ENCODE results near the gene PP2D1. TPM values are rescaled to one million over a fixed set of nuclear protein-coding genes. Genes with fewer than 3 reads are reported as not detected.
"Not testable (repeated sequence)": the region's sequence is repeated elsewhere in the genome, so short reads cannot be mapped to it uniquely, and the experiment has no call there.

Gene PP2D1
- total and polyA plus RNA-seq, 9 donors, result 0.12 to 0.37 (median 0.21) TPM; not detected in 1

DNA sequence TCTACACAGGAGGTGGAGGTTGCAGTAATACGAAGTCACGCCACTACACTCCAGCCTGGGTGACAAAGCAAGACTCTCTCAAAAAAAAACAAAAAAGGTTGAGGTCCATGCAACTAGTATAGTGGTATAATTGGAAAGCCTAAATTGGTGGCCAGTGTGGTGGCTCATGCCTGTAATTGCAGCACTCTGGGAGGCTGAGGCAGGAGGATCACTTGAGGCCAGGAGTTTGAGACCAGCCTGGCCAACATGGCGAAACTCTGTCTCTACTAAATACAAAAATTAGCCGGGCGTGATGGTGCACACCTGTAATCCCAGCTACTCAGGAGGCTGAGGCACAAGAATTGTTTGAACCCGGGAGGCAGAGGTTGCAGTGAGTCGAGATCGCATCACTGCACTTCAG lies 23.2 kb downstream of the PP2D1 start:
- not testable (repeated sequence) for H3K9me3 ChIP-seq (replicated peaks; ENCODE audit: control insufficient read depth, low read depth, low read length); DNase-seq; H3K27me3 ChIP-seq (ENCODE audit: control insufficient read depth, insufficient read depth, low read length); H3K27ac ChIP-seq (ENCODE audit: low read length); H3K4me3 ChIP-seq (ENCODE audit: low read length); H3K36me3 ChIP-seq (ENCODE audit: control insufficient read depth, insufficient read depth, low read length); H3K4me1 ChIP-seq (ENCODE audit: control insufficient read depth, insufficient read depth, low read length)
- WGBS (ENCODE audit: insufficient coverage), result no CpG with 5 or more reads among the region's 8 CpGs

GRCh38 chr3:19972054-19972453 lies 40.0 kb downstream of the PP2D1 start:
- no peaks in the 10 kb centered on the region for H3K27me3 ChIP-seq (ENCODE audit: control insufficient read depth, insufficient read depth, low read length)
- H3K4me1 ChIP-seq (ENCODE audit: control insufficient read depth, insufficient read depth, low read length), result no peaks in the 10 kb centered on the region
- peaks cover 14% of the 10 kb centered on the region for H3K36me3 ChIP-seq (ENCODE audit: control insufficient read depth, insufficient read depth, low read length)
- no peak for DNase-seq
- no peak overlapping the region for H3K4me3 ChIP-seq (ENCODE audit: low read length)
- H3K27ac ChIP-seq (ENCODE audit: low read length), result no peak overlapping the region
- WGBS (ENCODE audit: insufficient coverage), result no CpG with 5 or more reads among the region's 3 CpGs
- no peaks in the 10 kb centered on the region for H3K9me3 ChIP-seq (replicated peaks; ENCODE audit: control insufficient read depth, low read depth, low read length)

DNA sequence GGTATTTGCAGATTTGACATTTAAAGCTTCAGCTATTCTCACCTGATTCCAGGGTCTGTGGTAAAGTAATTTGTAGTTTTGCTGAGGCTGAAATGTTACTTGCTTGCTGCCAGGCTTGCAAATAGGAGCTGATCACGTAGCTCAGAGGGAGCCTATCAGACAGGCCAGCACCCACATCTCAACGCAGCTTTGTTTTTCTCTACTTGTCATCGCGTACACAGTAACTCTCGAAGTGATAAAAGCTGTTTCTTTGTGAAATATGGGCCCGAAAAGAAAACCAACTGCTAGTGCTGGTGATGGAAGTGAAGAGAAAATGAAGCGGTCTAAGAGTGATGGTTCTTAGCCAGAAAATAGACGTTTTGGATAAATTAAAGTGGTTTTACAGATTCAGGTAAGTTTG lies 41.7 kb downstream of the PP2D1 start:
- Histone ChIP-seq H3K27ac (ENCODE audit: low read length) (no peak overlapping the region), H3K4me1 (ENCODE audit: control insufficient read depth, insufficient read depth, low read length) (no peaks in the 10 kb centered on the region), H3K36me3 (ENCODE audit: control insufficient read depth, insufficient read depth, low read length) (peaks cover 12% of the 10 kb centered on the region), H3K27me3 (ENCODE audit: control insufficient read depth, insufficient read depth, low read length) (no peaks in the 10 kb centered on the region), H3K4me3 (ENCODE audit: low read length) (no peak overlapping the region), H3K9me3 (replicated peaks; ENCODE audit: control insufficient read depth, low read depth, low read length) (no peaks in the 10 kb centered on the region)
- DNase-seq, result peak; percentile 22
- WGBS (ENCODE audit: insufficient coverage), result 89% methylated on average over 4 of the region's 8 CpGs

DNA sequence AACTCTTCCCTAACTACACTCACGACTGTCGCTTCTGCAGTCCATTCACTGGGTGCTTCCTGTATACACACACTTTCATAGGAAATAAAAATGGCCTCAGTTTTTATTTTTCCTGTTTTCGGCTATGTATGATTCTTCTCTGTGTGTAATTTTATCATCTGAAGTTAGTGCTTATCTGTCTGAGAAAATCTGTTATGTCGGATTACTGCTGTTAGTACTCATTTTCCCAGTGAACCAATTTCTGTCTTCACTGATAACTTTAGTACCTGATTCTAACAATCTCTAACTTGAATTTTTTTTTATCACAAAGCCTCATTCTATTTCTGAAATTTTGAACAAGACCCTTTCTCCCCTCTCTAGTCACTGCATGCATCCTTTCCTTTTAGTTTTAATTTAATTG lies 44.3 kb downstream of the PP2D1 start:
- WGBS (ENCODE audit: insufficient coverage), result 100% methylated on average over 1 of the region's 4 CpGs
- no peak overlapping the region for H3K4me3 ChIP-seq (ENCODE audit: low read length)
- no peak for DNase-seq
- H3K36me3 ChIP-seq (ENCODE audit: control insufficient read depth, insufficient read depth, low read length), result peaks cover 4% of the 10 kb centered on the region
- no peaks in the 10 kb centered on the region for H3K9me3 ChIP-seq (replicated peaks; ENCODE audit: control insufficient read depth, low read depth, low read length)
- H3K4me1 ChIP-seq (ENCODE audit: control insufficient read depth, insufficient read depth, low read length), result no peaks in the 10 kb centered on the region
- H3K27ac ChIP-seq (ENCODE audit: low read length), result no peak overlapping the region
- H3K27me3 ChIP-seq (ENCODE audit: control insufficient read depth, insufficient read depth, low read length), result no peaks in the 10 kb centered on the region

- Histone ChIP-seq H3K4me3 (ENCODE audit: low read length) (no peak overlapping the region), H3K4me1 (ENCODE audit: control insufficient read depth, insufficient read depth, low read length) (no peaks in the 10 kb centered on the region), H3K36me3 (ENCODE audit: control insufficient read depth, insufficient read depth, low read length) (peaks cover 4% of the 10 kb centered on the region), H3K27ac (ENCODE audit: low read length) (no peak overlapping the region), H3K27me3 (ENCODE audit: control insufficient read depth, insufficient read depth, low read length) (no peaks in the 10 kb centered on the region), H3K9me3 (replicated peaks; ENCODE audit: control insufficient read depth, low read depth, low read length) (no peaks in the 10 kb centered on the region)
- DNase-seq, result no peak
- WGBS (ENCODE audit: insufficient coverage), result no CpG with 5 or more reads among the region's 6 CpGs
Observed at GRCh38 chr3:19967208-19967607, 44.9 kb downstream of the PP2D1 start.

DNA sequence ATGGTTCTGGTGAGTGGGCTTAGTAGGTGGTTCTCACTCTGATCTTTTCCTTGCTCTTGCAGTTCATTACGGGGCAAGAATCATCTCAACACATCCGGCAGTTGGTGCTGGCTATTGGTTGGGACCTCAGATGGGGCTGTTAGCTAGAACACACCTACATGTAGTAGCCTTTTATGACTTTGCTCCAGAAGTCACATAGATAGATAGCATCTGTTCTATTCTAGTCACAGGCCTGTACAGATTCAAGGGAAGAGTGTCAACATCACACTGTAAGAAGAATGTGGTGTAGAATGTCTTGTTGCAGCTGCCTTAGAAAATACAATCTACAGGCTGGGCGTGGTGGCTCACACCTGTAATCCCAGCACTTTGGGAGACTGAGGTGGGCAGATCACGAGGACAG lies 50.1 kb downstream of the PP2D1 start:
- 100% methylated on average over 1 of the region's 4 CpGs for WGBS (ENCODE audit: insufficient coverage)
- Histone ChIP-seq H3K36me3 (ENCODE audit: control insufficient read depth, insufficient read depth, low read length) (peaks cover 9% of the 10 kb centered on the region), H3K9me3 (replicated peaks; ENCODE audit: control insufficient read depth, low read depth, low read length) (no peaks in the 10 kb centered on the region), H3K27ac (ENCODE audit: low read length) (no peak overlapping the region), H3K27me3 (ENCODE audit: control insufficient read depth, insufficient read depth, low read length) (no peaks in the 10 kb centered on the region), H3K4me1 (ENCODE audit: control insufficient read depth, insufficient read depth, low read length) (no peaks in the 10 kb centered on the region), H3K4me3 (ENCODE audit: low read length) (no peak overlapping the region)
- DNase-seq, result no peak

GRCh38 chr3:19960696-19961095 lies 51.4 kb downstream of the PP2D1 start:
- WGBS (ENCODE audit: insufficient coverage), result no CpG with 5 or more reads among the region's 4 CpGs
- Histone ChIP-seq H3K9me3 (replicated peaks; ENCODE audit: control insufficient read depth, low read depth, low read length) (no peaks in the 10 kb centered on the region), H3K27ac (ENCODE audit: low read length) (no peak overlapping the region), H3K4me3 (ENCODE audit: low read length) (no peak overlapping the region), H3K27me3 (ENCODE audit: control insufficient read depth, insufficient read depth, low read length) (no peaks in the 10 kb centered on the region), H3K4me1 (ENCODE audit: control insufficient read depth, insufficient read depth, low read length) (no peaks in the 10 kb centered on the region), H3K36me3 (ENCODE audit: control insufficient read depth, insufficient read depth, low read length) (peaks cover 6% of the 10 kb centered on the region)
- DNase-seq, result no peak

- Histone ChIP-seq H3K4me1 (ENCODE audit: control insufficient read depth, insufficient read depth, low read length) (no peaks in the 10 kb centered on the region), H3K36me3 (ENCODE audit: control insufficient read depth, insufficient read depth, low read length) (peaks cover 12% of the 10 kb centered on the region), H3K27ac (ENCODE audit: low read length) (no peak overlapping the region), H3K4me3 (ENCODE audit: low read length) (no peak overlapping the region), H3K27me3 (ENCODE audit: control insufficient read depth, insufficient read depth, low read length) (no peaks in the 10 kb centered on the region), H3K9me3 (replicated peaks; ENCODE audit: control insufficient read depth, low read depth, low read length) (no peaks in the 10 kb centered on the region)
- no peak for DNase-seq
- 100% methylated on average over 1 of the region's 4 CpGs for WGBS (ENCODE audit: insufficient coverage)
Observed at GRCh38 chr3:19959505-19959904, 52.6 kb downstream of the PP2D1 start.

DNA sequence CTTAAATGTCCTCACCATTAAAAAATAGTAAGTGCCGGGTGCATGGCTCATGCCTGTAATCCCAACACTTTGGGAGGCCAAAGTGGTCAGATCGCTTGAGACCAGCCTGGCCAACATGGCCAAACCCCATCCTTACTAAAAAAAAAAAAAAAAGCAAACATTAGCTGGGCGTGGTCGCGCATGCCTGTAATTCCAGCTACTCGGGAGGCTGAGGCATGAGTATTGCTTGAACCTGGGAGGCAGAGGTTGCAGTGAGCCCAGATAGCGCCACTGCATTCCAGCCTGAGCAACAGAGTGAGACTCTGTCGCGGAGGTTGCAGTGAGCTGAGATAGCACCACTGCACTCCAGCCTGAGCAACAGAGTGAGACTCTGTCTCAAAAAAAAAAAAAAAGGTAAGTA lies 54.7 kb downstream of the PP2D1 start:
- WGBS (ENCODE audit: insufficient coverage), result 84% methylated on average over 7 of the region's 9 CpGs
- peaks cover 16% of the 10 kb centered on the region for H3K36me3 ChIP-seq (ENCODE audit: control insufficient read depth, insufficient read depth, low read length)
- not testable (repeated sequence) for H3K4me1 ChIP-seq (ENCODE audit: control insufficient read depth, insufficient read depth, low read length)

DNA sequence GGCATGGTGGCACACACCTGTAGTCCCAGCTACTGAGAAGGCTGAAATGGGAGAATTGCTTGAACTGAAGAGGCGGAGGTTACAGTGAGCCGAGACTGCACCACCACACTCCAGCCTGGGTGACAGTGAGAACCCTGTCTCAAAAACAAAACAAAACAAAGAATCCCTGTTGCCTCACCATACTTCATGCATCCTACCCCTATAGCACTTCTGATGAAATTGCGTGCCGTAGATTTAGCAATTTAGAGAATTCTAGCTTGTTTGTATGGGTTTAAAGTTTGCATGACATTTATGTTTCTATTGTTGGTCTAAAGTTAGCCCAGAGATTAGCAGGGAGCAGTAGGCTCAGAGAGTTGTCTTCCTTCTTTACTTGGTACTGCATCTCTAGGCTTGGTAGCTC lies 57.4 kb downstream of the PP2D1 start:
- Histone ChIP-seq H3K36me3 (ENCODE audit: control insufficient read depth, insufficient read depth, low read length) (peaks cover 25% of the 10 kb centered on the region), H3K4me1 (ENCODE audit: control insufficient read depth, insufficient read depth, low read length) (peaks cover 1% of the 10 kb centered on the region), H3K27ac (ENCODE audit: low read length) (no peak overlapping the region), H3K4me3 (ENCODE audit: low read length) (no peak overlapping the region), H3K9me3 (replicated peaks; ENCODE audit: control insufficient read depth, low read depth, low read length) (no peaks in the 10 kb centered on the region), H3K27me3 (ENCODE audit: control insufficient read depth, insufficient read depth, low read length) (no peaks in the 10 kb centered on the region)
- no CpG with 5 or more reads among the region's 4 CpGs for WGBS (ENCODE audit: insufficient coverage)
- no peak for DNase-seq

More for the DNA sequence above, 54.7 kb downstream of the PP2D1 start:
- DNase-seq; H3K4me3 ChIP-seq (ENCODE audit: low read length); H3K27ac ChIP-seq (ENCODE audit: low read length); H3K27me3 ChIP-seq (ENCODE audit: control insufficient read depth, insufficient read depth, low read length); H3K9me3 ChIP-seq (replicated peaks; ENCODE audit: control insufficient read depth, low read depth, low read length): not testable (repeated sequence)

DNA sequence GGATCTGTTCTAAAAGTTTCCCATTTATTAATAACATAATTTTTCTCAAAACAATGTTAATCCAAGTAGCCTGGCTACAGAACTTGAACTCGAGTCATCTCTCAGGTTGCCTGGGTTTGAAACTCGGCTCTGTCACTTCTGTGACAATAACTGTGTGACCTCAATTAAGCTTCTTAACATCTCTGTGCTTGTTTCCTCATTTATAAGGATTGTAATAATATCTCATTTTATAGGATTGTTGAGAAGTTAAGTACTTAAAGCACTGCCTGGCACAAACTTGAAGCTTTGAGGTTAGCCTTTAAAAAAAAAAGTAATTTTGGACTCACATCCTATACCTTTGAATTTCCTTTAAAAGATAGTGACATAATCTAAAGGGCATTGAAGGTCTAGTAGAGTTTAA lies 61.7 kb downstream of the PP2D1 start:
- 100% methylated on average over 1 of the region's 2 CpGs for WGBS (ENCODE audit: insufficient coverage)

More for the DNA sequence above, 61.7 kb downstream of the PP2D1 start:
- Histone ChIP-seq H3K9me3 (replicated peaks; ENCODE audit: control insufficient read depth, low read depth, low read length) (no peaks in the 10 kb centered on the region), H3K27ac (ENCODE audit: low read length) (no peak overlapping the region), H3K27me3 (ENCODE audit: control insufficient read depth, insufficient read depth, low read length) (no peaks in the 10 kb centered on the region), H3K4me3 (ENCODE audit: low read length) (no peak overlapping the region), H3K36me3 (ENCODE audit: control insufficient read depth, insufficient read depth, low read length) (peaks cover 20% of the 10 kb centered on the region), H3K4me1 (ENCODE audit: control insufficient read depth, insufficient read depth, low read length) (peaks cover 8% of the 10 kb centered on the region)
- no peak for DNase-seq
